Calu3 (cell line): ENCODE data around the gene IFNG. TPM values are rescaled to one million over a fixed set of nuclear protein-coding genes. Genes with fewer than 3 reads are reported as not detected.

Experiments
- BruUV-seq: library from RNA; stranded (reverse); fragments of 400-500 nt; replicated peaks from 2 replicates; lab custom pipeline; 2021; lab: Mats Ljungman, UMichigan
- CTCF ChIA-PET: fragments of 300-600 bp; sonication (Branson Sonifier 250); formaldehyde crosslinking; loops from one replicate; lab custom pipeline; 2022; ENCODE audit warnings: antibody characterized with exemption; lab: Charles Lee
- DNase-seq: peaks from one replicate; pipeline ENCODE4 v3.0.0; 2022
- H3K27ac Mint-ChIP-seq: one replicate; pipeline ENCODE4 v1.8.0; 2022; ENCODE audit warnings: mixed read lengths; ENCODE audit not compliant: unreplicated experiment
- H3K27me3 Mint-ChIP-seq: one replicate; pipeline ENCODE4 v1.8.0; 2022; ENCODE audit warnings: mixed read lengths; ENCODE audit not compliant: unreplicated experiment
- H3K36me3 Mint-ChIP-seq: one replicate; pipeline ENCODE4 v1.8.0; 2022; ENCODE audit warnings: mild to moderate bottlenecking, moderate library complexity, mixed read lengths; ENCODE audit not compliant: insufficient read depth, unreplicated experiment
- H3K4me1 Mint-ChIP-seq: one replicate; pipeline ENCODE4 v1.8.0; 2022; ENCODE audit warnings: mild to moderate bottlenecking, low read depth, mixed read lengths; ENCODE audit not compliant: unreplicated experiment
- H3K4me3 Mint-ChIP-seq: one replicate; pipeline ENCODE4 v1.8.0; 2022; ENCODE audit warnings: mild to moderate bottlenecking, low read depth, moderate library complexity, mixed read lengths; ENCODE audit not compliant: unreplicated experiment
- H3K9me3 Mint-ChIP-seq: one replicate; pipeline ENCODE4 v1.8.0; 2022; ENCODE audit warnings: low read depth, mixed read lengths; ENCODE audit not compliant: unreplicated experiment
- CTCF ChIP-seq: fragments of 200-600 bp; IDR thresholded peaks from one replicate; pipeline ENCODE4 v1.8.0; 2022; ENCODE audit warnings: antibody characterized with exemption; ENCODE audit not compliant: unreplicated experiment
- intact Hi-C: fragments of 100-400 bp; cut with micrococcal nuclease; formaldehyde crosslinking; loops from one replicate; pipeline ENCODE4 v1.10.0; 2022; ENCODE audit not compliant: unreplicated experiment
- total RNA-seq: library from RNA; stranded (reverse); gene quantifications from 2 replicates; pipeline ENCODE4 v1.2.3, GENCODE V29; 2022

Gene IFNG
- total RNA-seq, 1 experiment from 2014 or later: not detected

- intact Hi-C loops: no loop called here
- Mint-ChIP-seq H3K36me3 (no peaks in the 10 kb centered on the region), H3K9me3 (no peaks in the 10 kb centered on the region), H3K4me1 (no peaks in the 10 kb centered on the region), H3K27me3 (peaks cover 65% of the 10 kb centered on the region), H3K4me3 (no peak overlapping the region), H3K27ac (no peak overlapping the region)
- no TSS peak for BruUV-seq
- CTCF ChIA-PET: no interaction called here
- TF ChIP-seq CTCF: no peak
- no peak for DNase-seq
Measured at GRCh38 chr12:68203460-68203875, 43.9 kb upstream of the IFNG start.

- DNase-seq: no peak
- peaks cover 48% of the 10 kb centered on the region for H3K27me3 Mint-ChIP-seq
- no peak for TF ChIP-seq CTCF
- CTCF ChIA-PET: interaction anchor here (0.5 kb wide), 1 partner anchor 538 kb away, joined by 4 read pairs; no protein-coding TSS in a partner anchor
- no TSS peak for BruUV-seq
- intact Hi-C loops: no loop called here
- H3K27ac Mint-ChIP-seq: no peak overlapping the region
- no peak overlapping the region for H3K4me3 Mint-ChIP-seq
- H3K4me1 Mint-ChIP-seq: no peaks in the 10 kb centered on the region
- H3K9me3 Mint-ChIP-seq: no peaks in the 10 kb centered on the region
- no peaks in the 10 kb centered on the region for H3K36me3 Mint-ChIP-seq
Measured at GRCh38 chr12:68200854-68201253, 41.3 kb upstream of the IFNG start.

GRCh38 chr12:68199127-68199526 is 39.6 kb upstream of the IFNG start:
- Mint-ChIP-seq H3K27ac (no peak overlapping the region), H3K4me1 (no peaks in the 10 kb centered on the region), H3K4me3 (no peak overlapping the region), H3K27me3 (peaks cover 45% of the 10 kb centered on the region), H3K9me3 (no peaks in the 10 kb centered on the region), H3K36me3 (no peaks in the 10 kb centered on the region)
- CTCF ChIA-PET: no interaction called here
- BruUV-seq: no TSS peak
- DNase-seq: no peak
- intact Hi-C loops: no loop called here
- no peak for TF ChIP-seq CTCF

- H3K4me1 Mint-ChIP-seq: no peaks in the 10 kb centered on the region
- CTCF ChIA-PET: no interaction called here
- no peak for TF ChIP-seq CTCF
- peaks cover 50% of the 10 kb centered on the region for H3K27me3 Mint-ChIP-seq
- no peaks in the 10 kb centered on the region for H3K9me3 Mint-ChIP-seq
- H3K36me3 Mint-ChIP-seq: no peaks in the 10 kb centered on the region
- no TSS peak for BruUV-seq
- H3K27ac Mint-ChIP-seq: no peak overlapping the region
- DNase-seq: no peak
- intact Hi-C loops: no loop called here
- H3K4me3 Mint-ChIP-seq: no peak overlapping the region
Measured at GRCh38 chr12:68198507-68199086, 39.1 kb upstream of the IFNG start.
